Neural progenitor cell (in vitro differentiated cells): ENCODE measurements around the gene MGA. TPM values are rescaled to one million over a fixed set of nuclear protein-coding genes. Genes with fewer than 3 reads are reported as not detected.

Experiments used
- DNase-seq: peaks from one replicate; pipeline ENCODE4 v3.0.0-alpha.2; 2016; ENCODE audit warnings: low spot score
- H2AFZ ChIP-seq: fragments of 200-600 bp; sonication (generic); replicated peaks from 2 replicates; pipeline ENCODE4 v1.6.1; 2016; ENCODE audit warnings: antibody characterized with exemption
- H3F3A ChIP-seq: fragments of 200-600 bp; sonication (generic); 2 replicates; pipeline ENCODE4 v1.6.1; 2016; ENCODE audit warnings: antibody characterized with exemption, low read depth
- H3K27ac ChIP-seq: fragments of 200-600 bp; sonication (generic); 2 replicates; pipeline ENCODE4 v1.5.1; 2016; ENCODE audit warnings: mild to moderate bottlenecking
- H3K27me3 ChIP-seq: fragments of 200-600 bp; sonication (generic); 2 replicates; pipeline ENCODE4 v1.6.1; 2016; ENCODE audit warnings: mild to moderate bottlenecking, moderate library complexity
- H3K36me3 ChIP-seq: fragments of 200-600 bp; sonication (generic); 2 replicates; pipeline ENCODE4 v1.5.1; 2016
- H3K4me1 ChIP-seq: fragments of 200-600 bp; sonication (generic); 2 replicates; pipeline ENCODE4 v1.6.1; 2016; ENCODE audit warnings: mixed run types
- H3K4me2 ChIP-seq: fragments of 200-600 bp; sonication (generic); 2 replicates; pipeline ENCODE4 v1.6.1; 2016
- H3K4me3 ChIP-seq: fragments of 200-600 bp; sonication (generic); 2 replicates; pipeline ENCODE4 v1.5.1; 2016
- H3K79me2 ChIP-seq: fragments of 200-600 bp; sonication (generic); 2 replicates; pipeline ENCODE4 v1.6.1; 2016; ENCODE audit warnings: low read depth
- H3K9ac ChIP-seq: fragments of 200-600 bp; sonication (generic); 2 replicates; pipeline ENCODE4 v1.6.1; 2016
- H3K9me3 ChIP-seq: fragments of 200-600 bp; sonication (generic); 2 replicates; pipeline ENCODE4 v1.5.1; 2016; ENCODE audit warnings: low read depth
- H4K20me1 ChIP-seq: fragments of 200-600 bp; sonication (generic); 2 replicates; pipeline ENCODE4 v1.6.1; 2016; ENCODE audit warnings: low read depth
- H3K27ac Mint-ChIP-seq: 3 replicates; pipeline ENCODE4 v1.8.0; 2021; ENCODE audit warnings: mixed read lengths
- H3K27me3 Mint-ChIP-seq: 2 replicates; pipeline ENCODE4 v1.8.0; 2022; ENCODE audit warnings: low read depth, mild to moderate bottlenecking, inconsistent platforms, moderate library complexity, mixed read lengths; ENCODE audit not compliant: insufficient read depth
- H3K36me3 Mint-ChIP-seq: 3 replicates; pipeline ENCODE4 v1.8.0; 2021; ENCODE audit warnings: mixed read lengths
- H3K4me1 Mint-ChIP-seq: 3 replicates; pipeline ENCODE4 v1.8.0; 2021; ENCODE audit warnings: mixed read lengths
- H3K4me3 Mint-ChIP-seq: 3 replicates; pipeline ENCODE4 v1.8.0; 2021; ENCODE audit warnings: mild to moderate bottlenecking, moderate library complexity, mixed read lengths
- H3K9me3 Mint-ChIP-seq: 3 replicates; pipeline ENCODE4 v1.8.0; 2020; ENCODE audit warnings: mixed read lengths
- EZH2 ChIP-seq: fragments of 200-600 bp; sonication (generic); IDR thresholded peaks from 2 replicates; pipeline ENCODE4 v1.6.1; 2017; ENCODE audit warnings: antibody characterized with exemption, mild to moderate bottlenecking, moderate library complexity
- EZH2phosphoT487 ChIP-seq: fragments of 200-600 bp; sonication (generic); IDR thresholded peaks from 2 replicates; pipeline ENCODE4 v1.6.1; 2017; ENCODE audit warnings: antibody characterized with exemption
- total RNA-seq: library from RNA; depleted of rRNA; stranded (reverse); fragments of >200 nt; gene quantifications from 2 replicates; pipeline ENCODE4 v1.2.3, GENCODE V29; 2015; ENCODE audit warnings: low replicate concordance
- TF ChIP-seq, protein P1 (sequence below): fragments of 200-600 bp; sonication (generic); IDR thresholded peaks from 2 replicates; pipeline ENCODE4 v1.5.1; 2017; ENCODE audit warnings: antibody characterized with exemption, mild to moderate bottlenecking

The MGA gene
- total RNA-seq, 1 donor from 2014 or later: 73.4 TPM

DNA sequence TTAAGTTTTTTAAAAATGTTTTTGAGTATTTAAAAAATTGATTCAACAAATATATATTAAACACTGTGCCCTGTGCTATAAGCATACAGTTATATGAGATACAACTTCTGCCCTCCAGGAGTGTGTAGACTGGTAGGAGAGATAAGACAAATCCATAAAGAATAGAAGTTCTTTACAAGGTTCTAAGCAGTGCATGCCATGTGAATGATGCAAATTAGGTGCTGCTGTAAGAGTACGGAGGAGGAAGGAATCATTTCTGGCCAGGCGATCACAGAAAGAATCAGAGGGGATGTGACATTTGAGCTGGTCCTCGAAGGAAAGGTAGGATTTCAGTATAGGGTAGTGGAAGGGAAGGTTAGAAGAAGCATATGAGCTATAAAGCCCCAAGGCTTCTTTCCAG lies 128.1 kb downstream of the MGA start:
- Mint-ChIP-seq H3K27me3 (no peaks in the 10 kb centered on the region), H3K9me3 (no peaks in the 10 kb centered on the region), H3K27ac (no peak overlapping the region), H3K4me1 (peaks cover 13% of the 10 kb centered on the region), H3K4me3 (no peak overlapping the region), H3K36me3 (peaks cover 8% of the 10 kb centered on the region)
- TF ChIP-seq EZH2phosphoT487 (no peak), EZH2 (no peak)
- TF ChIP-seq, protein P1, sequence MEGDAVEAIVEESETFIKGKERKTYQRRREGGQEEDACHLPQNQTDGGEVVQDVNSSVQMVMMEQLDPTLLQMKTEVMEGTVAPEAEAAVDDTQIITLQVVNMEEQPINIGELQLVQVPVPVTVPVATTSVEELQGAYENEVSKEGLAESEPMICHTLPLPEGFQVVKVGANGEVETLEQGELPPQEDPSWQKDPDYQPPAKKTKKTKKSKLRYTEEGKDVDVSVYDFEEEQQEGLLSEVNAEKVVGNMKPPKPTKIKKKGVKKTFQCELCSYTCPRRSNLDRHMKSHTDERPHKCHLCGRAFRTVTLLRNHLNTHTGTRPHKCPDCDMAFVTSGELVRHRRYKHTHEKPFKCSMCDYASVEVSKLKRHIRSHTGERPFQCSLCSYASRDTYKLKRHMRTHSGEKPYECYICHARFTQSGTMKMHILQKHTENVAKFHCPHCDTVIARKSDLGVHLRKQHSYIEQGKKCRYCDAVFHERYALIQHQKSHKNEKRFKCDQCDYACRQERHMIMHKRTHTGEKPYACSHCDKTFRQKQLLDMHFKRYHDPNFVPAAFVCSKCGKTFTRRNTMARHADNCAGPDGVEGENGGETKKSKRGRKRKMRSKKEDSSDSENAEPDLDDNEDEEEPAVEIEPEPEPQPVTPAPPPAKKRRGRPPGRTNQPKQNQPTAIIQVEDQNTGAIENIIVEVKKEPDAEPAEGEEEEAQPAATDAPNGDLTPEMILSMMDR: no peak
- peaks cover 25% of the 10 kb centered on the region for H3K4me1 ChIP-seq
- no peaks in the 10 kb centered on the region for H3K9me3 ChIP-seq
- no peaks in the 10 kb centered on the region for H4K20me1 ChIP-seq
- H3K4me2 ChIP-seq: no peak overlapping the region
- H3K9ac ChIP-seq: no peak overlapping the region
- H3K27ac ChIP-seq: no peak overlapping the region
- peaks cover 3% of the 10 kb centered on the region for H3F3A ChIP-seq
- no peaks in the 10 kb centered on the region for H3K36me3 ChIP-seq
- peaks cover 17% of the 10 kb centered on the region for H3K79me2 ChIP-seq
- no peaks in the 10 kb centered on the region for H3K27me3 ChIP-seq
- H3K4me3 ChIP-seq: no peak overlapping the region
- no peak overlapping the region for H2AFZ ChIP-seq
- DNase-seq: no peak

DNA sequence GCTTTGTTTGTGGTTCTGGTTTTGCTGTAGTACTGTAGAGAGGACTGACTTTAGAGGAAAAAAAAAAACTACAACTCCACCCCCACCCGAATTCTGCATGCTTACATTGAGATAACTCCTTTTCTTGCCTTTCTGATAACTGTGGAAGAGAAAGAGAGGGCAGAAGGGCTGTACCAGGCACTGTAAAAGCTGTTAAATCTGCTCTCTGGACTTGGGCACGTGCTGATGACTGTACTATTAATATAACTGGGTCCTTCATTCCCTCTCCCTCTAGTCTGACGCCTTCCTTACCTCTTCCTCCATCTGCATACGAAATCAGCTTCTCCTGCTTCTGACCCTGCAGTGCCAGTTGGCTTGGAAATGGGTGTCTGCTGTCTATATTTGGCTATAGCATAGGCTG lies 129.0 kb downstream of the MGA start:
- Mint-ChIP-seq H3K4me1 (peaks cover 13% of the 10 kb centered on the region), H3K4me3 (no peak overlapping the region), H3K27me3 (no peaks in the 10 kb centered on the region), H3K9me3 (no peaks in the 10 kb centered on the region), H3K27ac (no peak overlapping the region), H3K36me3 (peaks cover 5% of the 10 kb centered on the region)
- Histone ChIP-seq H2AFZ (no peak overlapping the region), H4K20me1 (no peaks in the 10 kb centered on the region), H3K9me3 (no peaks in the 10 kb centered on the region), H3K4me1 (peaks cover 23% of the 10 kb centered on the region), H3F3A (peaks cover 3% of the 10 kb centered on the region), H3K36me3 (no peaks in the 10 kb centered on the region), H3K79me2 (peaks cover 17% of the 10 kb centered on the region), H3K4me2 (no peak overlapping the region), H3K27ac (no peak overlapping the region), H3K9ac (no peak overlapping the region), H3K4me3 (no peak overlapping the region), H3K27me3 (no peaks in the 10 kb centered on the region)
- TF ChIP-seq EZH2: no peak
- DNase-seq: no peak

DNA sequence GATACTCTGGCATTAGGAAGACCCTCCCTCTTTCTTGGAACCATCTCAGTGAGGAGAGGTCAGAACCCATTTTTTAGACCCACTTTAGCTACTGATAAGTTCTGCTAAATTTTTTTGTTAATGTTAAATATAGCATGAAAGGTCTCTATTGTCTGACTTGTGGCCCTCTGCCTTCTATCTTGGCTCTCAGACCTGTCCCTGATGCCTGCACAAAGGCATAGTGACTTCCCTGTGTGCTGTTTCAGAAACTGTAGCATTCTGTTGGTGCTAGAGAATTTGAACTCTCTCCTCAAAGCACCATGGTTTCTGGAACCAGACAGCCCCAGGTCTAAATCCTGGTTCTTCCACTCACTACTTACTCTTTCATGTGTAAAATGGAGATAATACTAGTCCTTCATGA lies 129.5 kb downstream of the MGA start:
- H3K9me3 ChIP-seq: no peaks in the 10 kb centered on the region
- no peaks in the 10 kb centered on the region for H4K20me1 ChIP-seq
- peaks cover 13% of the 10 kb centered on the region for H3K4me1 Mint-ChIP-seq
- peaks cover 3% of the 10 kb centered on the region for H3F3A ChIP-seq
- no peaks in the 10 kb centered on the region for H3K36me3 ChIP-seq
- no peaks in the 10 kb centered on the region for H3K27me3 ChIP-seq
- H3K9me3 Mint-ChIP-seq: no peaks in the 10 kb centered on the region
- H3K36me3 Mint-ChIP-seq: peaks cover 5% of the 10 kb centered on the region
- DNase-seq: no peak
- no peak overlapping the region for H3K4me2 ChIP-seq
- no peak overlapping the region for H3K9ac ChIP-seq
- H3K27ac Mint-ChIP-seq: no peak overlapping the region
- H3K4me1 ChIP-seq: peaks cover 23% of the 10 kb centered on the region
- no peak for TF ChIP-seq EZH2
- TF ChIP-seq EZH2phosphoT487: no peak
- TF ChIP-seq, protein P1: no peak
- H3K79me2 ChIP-seq: peaks cover 17% of the 10 kb centered on the region
- H3K4me3 ChIP-seq: no peak overlapping the region
- no peak overlapping the region for H3K4me3 Mint-ChIP-seq
- H3K27ac ChIP-seq: no peak overlapping the region
- no peaks in the 10 kb centered on the region for H3K27me3 Mint-ChIP-seq
- H2AFZ ChIP-seq: no peak overlapping the region

DNA sequence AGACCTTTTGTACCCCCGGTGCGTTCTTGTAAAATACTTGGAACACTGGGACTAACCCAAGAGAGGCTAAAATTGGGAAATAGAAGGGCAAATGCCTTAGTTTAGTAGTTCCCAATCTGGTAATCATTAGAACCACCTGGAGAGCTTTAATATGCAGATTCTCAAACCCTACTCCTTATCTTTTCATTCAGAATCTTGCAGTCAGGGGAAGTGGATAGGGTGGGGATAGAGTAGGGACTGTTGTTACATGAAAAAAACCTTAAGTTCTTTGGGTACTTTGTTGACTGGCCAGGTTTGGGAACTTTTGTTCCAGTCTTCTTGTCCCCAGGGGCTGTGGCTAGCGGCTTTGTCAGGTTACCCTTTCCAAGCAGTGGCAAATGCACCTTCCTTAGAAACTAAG lies 130.0 kb downstream of the MGA start:
- no peaks in the 10 kb centered on the region for H3K27me3 ChIP-seq
- H3F3A ChIP-seq: peaks cover 1% of the 10 kb centered on the region
- Mint-ChIP-seq H3K4me3 (no peak overlapping the region), H3K27me3 (no peaks in the 10 kb centered on the region), H3K4me1 (peaks cover 13% of the 10 kb centered on the region), H3K9me3 (no peaks in the 10 kb centered on the region), H3K36me3 (peaks cover 3% of the 10 kb centered on the region), H3K27ac (no peak overlapping the region)
- no peak for DNase-seq
- H3K79me2 ChIP-seq: peaks cover 13% of the 10 kb centered on the region
- H3K9me3 ChIP-seq: no peaks in the 10 kb centered on the region
- H3K27ac ChIP-seq: peak overlapping the region; percentile 50
- H3K4me2 ChIP-seq: no peak overlapping the region
- H3K4me3 ChIP-seq: no peak overlapping the region
- no peaks in the 10 kb centered on the region for H4K20me1 ChIP-seq
- TF ChIP-seq, protein P1: no peak
- TF ChIP-seq EZH2phosphoT487 (no peak), EZH2 (no peak)
- H3K36me3 ChIP-seq: no peaks in the 10 kb centered on the region
- peaks cover 23% of the 10 kb centered on the region for H3K4me1 ChIP-seq
- H2AFZ ChIP-seq: no peak overlapping the region
- no peak overlapping the region for H3K9ac ChIP-seq
